ENCODE results near the gene ACSM2B.
"Not testable (repeated sequence)": the region's sequence is repeated elsewhere in the genome, so short reads cannot be mapped to it uniquely, and the experiment has no call there.

- not testable (repeated sequence) for TF ChIP-seq EZH2 (IDR thresholded peaks at IDR 0.05; ENCODE audit: borderline replicate concordance, insufficient read depth, low read length, poor library complexity, severe bottlenecking); EP300 (conservative IDR thresholded peaks at IDR 0.05; ENCODE audit: poor library complexity, severe bottlenecking); CTCF (IDR thresholded peaks at IDR 0.05; ENCODE audit: poor library complexity, severe bottlenecking); POLR2AphosphoS5 (IDR thresholded peaks at IDR 0.05); RAD21 (conservative IDR thresholded peaks at IDR 0.05)
Observed at GRCh38 chr16:20580487-20581259, 4.5 kb upstream of the ACSM2B start.
